Measurements from ENCODE around the gene TSPAN5. TPM values are rescaled to one million over a fixed set of nuclear protein-coding genes. Genes with fewer than 3 reads are reported as not detected.

Gene TSPAN5
- total and polyA plus RNA-seq, 2 of the 4 experiments (the other 2 are of a cell fraction) = 64.8 to 79.6 TPM

DNA sequence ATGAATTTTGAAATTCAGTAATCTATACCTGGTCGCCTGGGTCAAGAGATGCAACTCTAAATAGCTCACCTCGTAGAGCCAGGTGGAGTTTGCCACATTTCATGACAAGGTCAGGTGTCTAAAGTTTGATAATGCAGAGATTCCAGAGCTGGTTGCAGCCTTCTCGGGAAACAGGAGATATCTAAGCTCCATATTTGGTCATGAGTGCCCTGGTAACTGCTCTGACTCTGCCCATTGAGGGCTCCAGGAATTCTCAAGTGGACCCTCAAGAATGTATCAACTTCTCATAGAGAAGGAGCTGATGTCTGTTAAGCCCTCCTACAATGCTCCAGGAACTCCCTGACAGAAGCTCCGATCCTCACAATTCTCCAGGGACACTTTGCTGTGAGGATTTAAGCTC is 33.2 kb upstream of the TSPAN5 start:
- ChIA-PET CTCF (no interaction called here), POLR2A (ENCODE audit: unreplicated experiment) (no interaction called here)
- intact Hi-C loops (cut with micrococcal nuclease) (no loop called here), in situ Hi-C loops (cut with MboI; ENCODE audit: low sequenced_read_pairs) (no loop called here), dilution Hi-C loops (cut with HindIII; ENCODE audit: low sequenced_read_pairs, unreplicated experiment) (no loop called here)
- Histone ChIP-seq H3K27me3 (ENCODE audit: control insufficient read depth, insufficient read depth, low read length) (no peaks in the 10 kb centered on the region; the same call in 1 of the 2 replicates), H3K14ac (replicated peaks; ENCODE audit: low read depth, low read length) (no peak overlapping the region), H4K20me1 (ENCODE audit: insufficient read depth, low read length) (no peaks in the 10 kb centered on the region), H3K56ac (ENCODE audit: extremely low read depth, insufficient read depth, low read length) (no peak overlapping the region), H3K23ac (ENCODE audit: low read depth, low read length) (no peak overlapping the region), H2BK5ac (ENCODE audit: low read depth, low read length, poor library complexity, severe bottlenecking) (no peak overlapping the region), H3K27ac (ENCODE audit: insufficient read depth, low read length) (no peak overlapping the region), H3K9me3 (ENCODE audit: control insufficient read depth, insufficient read depth, low read length) (no peaks in the 10 kb centered on the region), H4K8ac (ENCODE audit: low read depth in 2 of 2, low read length in 2 of 2) (no peak overlapping the region), H3K4me3 (ENCODE audit: insufficient read depth, low read depth, low read length) (no peak overlapping the region), H2BK20ac (ENCODE audit: low read depth, low read length) (no peak overlapping the region), H2AK9ac (replicated peaks; ENCODE audit: low read depth, low read length, poor library complexity) (no peak overlapping the region), H3K36me3 (ENCODE audit: control insufficient read depth, insufficient read depth, low read length) (no peaks in the 10 kb centered on the region), H3K9me1 (ENCODE audit: insufficient read depth, low read length) (peaks cover 3% of the 10 kb centered on the region; the same call in 1 of the 2 replicates), H4K5ac (ENCODE audit: low read depth, low read length) (no peak overlapping the region), H3K4me2 (ENCODE audit: low read depth, low read length) (no peak overlapping the region), H4K91ac (ENCODE audit: insufficient read depth, low read depth, low read length) (no peak overlapping the region), H3K79me1 (ENCODE audit: low read depth in 1 of 2, low read length in 2 of 2) (no peaks in the 10 kb centered on the region), H2AK5ac (ENCODE audit: low read depth, low read length) (no peak overlapping the region), H3K4me1 (ENCODE audit: control insufficient read depth, insufficient read depth, low read length) (peaks cover 3% of the 10 kb centered on the region), H3K18ac (ENCODE audit: low read depth, low read length) (no peak overlapping the region), H2BK120ac (ENCODE audit: low read depth, low read length) (no peak overlapping the region), H3K4ac (ENCODE audit: low read depth, low read length) (no peak overlapping the region), H3K9ac (ENCODE audit: low read depth, low read length) (no peak overlapping the region), H2AFZ (replicated peaks; ENCODE audit: low read length, poor library complexity) (no peak overlapping the region), H2BK15ac (ENCODE audit: low read depth, low read length) (no peak overlapping the region)
- no peak for ATAC-seq (ENCODE audit: low read depth)
- no peak for DNase-seq
- WGBS, 2 experiments (ENCODE audit: extremely low coverage in 2 of 2, insufficient read length in 1 of 2) = no CpG with 5 or more reads among the region's 4 CpGs
- BruUV-seq (replicated peaks) = no TSS peak
- no peak for TF ChIP-seq RAD21 (IDR thresholded peaks at IDR 0.05; ENCODE audit: low read length)
- TF ChIP-seq FOS (IDR thresholded peaks at IDR 0.05; ENCODE audit: low read depth, low read length) = no peak
- TF ChIP-seq, protein P1, sequence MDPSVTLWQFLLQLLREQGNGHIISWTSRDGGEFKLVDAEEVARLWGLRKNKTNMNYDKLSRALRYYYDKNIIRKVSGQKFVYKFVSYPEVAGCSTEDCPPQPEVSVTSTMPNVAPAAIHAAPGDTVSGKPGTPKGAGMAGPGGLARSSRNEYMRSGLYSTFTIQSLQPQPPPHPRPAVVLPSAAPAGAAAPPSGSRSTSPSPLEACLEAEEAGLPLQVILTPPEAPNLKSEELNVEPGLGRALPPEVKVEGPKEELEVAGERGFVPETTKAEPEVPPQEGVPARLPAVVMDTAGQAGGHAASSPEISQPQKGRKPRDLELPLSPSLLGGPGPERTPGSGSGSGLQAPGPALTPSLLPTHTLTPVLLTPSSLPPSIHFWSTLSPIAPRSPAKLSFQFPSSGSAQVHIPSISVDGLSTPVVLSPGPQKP (IDR thresholded peaks at IDR 0.05; ENCODE audit: borderline replicate concordance, low read depth, low read length) = no peak
- no peak for TF ChIP-seq SMC3 (IDR thresholded peaks at IDR 0.05; ENCODE audit: low read depth, low read length)
- no peak for TF ChIP-seq RFX5 (IDR thresholded peaks at IDR 0.05; ENCODE audit: low read depth, low read length)
- no peak for TF ChIP-seq MXI1 (IDR thresholded peaks at IDR 0.05; ENCODE audit: borderline replicate concordance, low read depth, low read length)
- TF ChIP-seq, protein P2, sequence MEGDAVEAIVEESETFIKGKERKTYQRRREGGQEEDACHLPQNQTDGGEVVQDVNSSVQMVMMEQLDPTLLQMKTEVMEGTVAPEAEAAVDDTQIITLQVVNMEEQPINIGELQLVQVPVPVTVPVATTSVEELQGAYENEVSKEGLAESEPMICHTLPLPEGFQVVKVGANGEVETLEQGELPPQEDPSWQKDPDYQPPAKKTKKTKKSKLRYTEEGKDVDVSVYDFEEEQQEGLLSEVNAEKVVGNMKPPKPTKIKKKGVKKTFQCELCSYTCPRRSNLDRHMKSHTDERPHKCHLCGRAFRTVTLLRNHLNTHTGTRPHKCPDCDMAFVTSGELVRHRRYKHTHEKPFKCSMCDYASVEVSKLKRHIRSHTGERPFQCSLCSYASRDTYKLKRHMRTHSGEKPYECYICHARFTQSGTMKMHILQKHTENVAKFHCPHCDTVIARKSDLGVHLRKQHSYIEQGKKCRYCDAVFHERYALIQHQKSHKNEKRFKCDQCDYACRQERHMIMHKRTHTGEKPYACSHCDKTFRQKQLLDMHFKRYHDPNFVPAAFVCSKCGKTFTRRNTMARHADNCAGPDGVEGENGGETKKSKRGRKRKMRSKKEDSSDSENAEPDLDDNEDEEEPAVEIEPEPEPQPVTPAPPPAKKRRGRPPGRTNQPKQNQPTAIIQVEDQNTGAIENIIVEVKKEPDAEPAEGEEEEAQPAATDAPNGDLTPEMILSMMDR (conservative IDR thresholded peaks at IDR 0.05; ENCODE audit: low read depth, low read length) = no peak
- no peak for TF ChIP-seq POLR2A (IDR thresholded peaks at IDR 0.05; ENCODE audit: low read depth, low read length)
- TF ChIP-seq NFE2L2 (IDR thresholded peaks at IDR 0.05; ENCODE audit: low read depth, low read length) = no peak
- no peak for TF ChIP-seq CEBPB (IDR thresholded peaks at IDR 0.05; ENCODE audit: low read depth, low read length)
- no peak for TF ChIP-seq RCOR1 (IDR thresholded peaks at IDR 0.05; ENCODE audit: insufficient replicate concordance, low read length)
- TF ChIP-seq BHLHE40 (IDR thresholded peaks at IDR 0.05; ENCODE audit: low read depth, low read length) = no peak
- TF ChIP-seq, protein P3, sequence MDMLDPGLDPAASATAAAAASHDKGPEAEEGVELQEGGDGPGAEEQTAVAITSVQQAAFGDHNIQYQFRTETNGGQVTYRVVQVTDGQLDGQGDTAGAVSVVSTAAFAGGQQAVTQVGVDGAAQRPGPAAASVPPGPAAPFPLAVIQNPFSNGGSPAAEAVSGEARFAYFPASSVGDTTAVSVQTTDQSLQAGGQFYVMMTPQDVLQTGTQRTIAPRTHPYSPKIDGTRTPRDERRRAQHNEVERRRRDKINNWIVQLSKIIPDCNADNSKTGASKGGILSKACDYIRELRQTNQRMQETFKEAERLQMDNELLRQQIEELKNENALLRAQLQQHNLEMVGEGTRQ (IDR thresholded peaks at IDR 0.05; ENCODE audit: low read depth, low read length) = no peak
- TF ChIP-seq MAZ (IDR thresholded peaks at IDR 0.05; ENCODE audit: borderline replicate concordance, low read depth, low read length) = no peak
- no peak for TF ChIP-seq CHD1 (IDR thresholded peaks at IDR 0.05; ENCODE audit: low read depth, low read length)
- TF ChIP-seq MAFK (IDR thresholded peaks at IDR 0.05; ENCODE audit: low read depth, low read length) = no peak

Measured in IMR-90 (cell line).